Measurements from ENCODE around the gene LBX1. TPM values are rescaled to one million over a fixed set of nuclear protein-coding genes. Genes with fewer than 3 reads are reported as not detected.
A peak's percentile ranks its signal among the peaks of the same experiment; 100 is the strongest.
"Not testable (repeated sequence)": the region's sequence is repeated elsewhere in the genome, so short reads cannot be mapped to it uniquely, and the experiment has no call there.

Gene LBX1
- total RNA-seq, 1 experiment from 2014 or later, result not detected

- in situ Hi-C loops (cut with HindIII; ENCODE audit: low pct_unique_long_range_greater_than_20kb, low sequenced_read_pairs), result no loop called here
- no peak for DNase-seq (ENCODE audit: low read depth, low spot score)
Observed at GRCh38 chr10:101218351-101219138, 10.7 kb downstream of the LBX1 start.

- peak; percentile 40 for DNase-seq (ENCODE audit: low read depth, low spot score)
- in situ Hi-C loops (cut with HindIII; ENCODE audit: low pct_unique_long_range_greater_than_20kb, low sequenced_read_pairs), result no loop called here
Observed at GRCh38 chr10:101217450-101218281, 11.6 kb downstream of the LBX1 start.

GRCh38 chr10:101217044-101217425 is 12.2 kb downstream of the LBX1 start:
- in situ Hi-C loops (cut with HindIII; ENCODE audit: low pct_unique_long_range_greater_than_20kb, low sequenced_read_pairs), result no loop called here

GRCh38 chr10:101216207-101217043 is 12.8 kb downstream of the LBX1 start:
- in situ Hi-C loops (cut with HindIII; ENCODE audit: low pct_unique_long_range_greater_than_20kb, low sequenced_read_pairs), result no loop called here
- DNase-seq (ENCODE audit: low read depth, low spot score), result no peak

More at GRCh38 chr10:101217044-101217425, 12.2 kb downstream of the LBX1 start:
- DNase-seq (ENCODE audit: low read depth, low spot score), result no peak

GRCh38 chr10:101215397-101216206 is 13.7 kb downstream of the LBX1 start:
- no peak for DNase-seq (ENCODE audit: low read depth, low spot score)
- in situ Hi-C loops (cut with HindIII; ENCODE audit: low pct_unique_long_range_greater_than_20kb, low sequenced_read_pairs), result no loop called here

GRCh38 chr10:101214446-101215396 is 14.5 kb downstream of the LBX1 start:
- DNase-seq (ENCODE audit: low read depth, low spot score), result peak; percentile 63
- in situ Hi-C loops (cut with HindIII; ENCODE audit: low pct_unique_long_range_greater_than_20kb, low sequenced_read_pairs), result no loop called here

- in situ Hi-C loops (cut with HindIII; ENCODE audit: low pct_unique_long_range_greater_than_20kb, low sequenced_read_pairs), result no loop called here
- DNase-seq (ENCODE audit: low read depth, low spot score), result no peak
Observed at GRCh38 chr10:101208543-101208942, 20.7 kb downstream of the LBX1 start.

- no peak for DNase-seq (ENCODE audit: low read depth, low spot score)
- in situ Hi-C loops (cut with HindIII; ENCODE audit: low pct_unique_long_range_greater_than_20kb, low sequenced_read_pairs), result no loop called here
Observed at GRCh38 chr10:101207026-101207425, 22.2 kb downstream of the LBX1 start.

- in situ Hi-C loops (cut with HindIII; ENCODE audit: low pct_unique_long_range_greater_than_20kb, low sequenced_read_pairs); DNase-seq (ENCODE audit: low read depth, low spot score): not testable (repeated sequence)
Observed at GRCh38 chr10:101202667-101203066, 26.6 kb downstream of the LBX1 start.

GRCh38 chr10:101198326-101198977 is 30.8 kb downstream of the LBX1 start:
- DNase-seq (ENCODE audit: low read depth, low spot score); in situ Hi-C loops (cut with HindIII; ENCODE audit: low pct_unique_long_range_greater_than_20kb, low sequenced_read_pairs): not testable (repeated sequence)

- in situ Hi-C loops (cut with HindIII; ENCODE audit: low pct_unique_long_range_greater_than_20kb, low sequenced_read_pairs), result no loop called here
Observed at GRCh38 chr10:101195921-101196320, 33.3 kb downstream of the LBX1 start.

GRCh38 chr10:101189461-101190401 is 39.5 kb downstream of the LBX1 start:
- in situ Hi-C loops (cut with HindIII; ENCODE audit: low pct_unique_long_range_greater_than_20kb, low sequenced_read_pairs), result no loop called here
- DNase-seq (ENCODE audit: low read depth, low spot score), result no peak

More at GRCh38 chr10:101195921-101196320, 33.3 kb downstream of the LBX1 start:
- DNase-seq (ENCODE audit: low read depth, low spot score), result no peak

- in situ Hi-C loops (cut with HindIII; ENCODE audit: low pct_unique_long_range_greater_than_20kb, low sequenced_read_pairs), result no loop called here
- DNase-seq (ENCODE audit: low read depth, low spot score), result no peak
Observed at GRCh38 chr10:101188942-101189341, 40.3 kb downstream of the LBX1 start.

GRCh38 chr10:101183458-101184183 is 45.6 kb downstream of the LBX1 start:
- DNase-seq (ENCODE audit: low read depth, low spot score), result no peak
- in situ Hi-C loops (cut with HindIII; ENCODE audit: low pct_unique_long_range_greater_than_20kb, low sequenced_read_pairs), result no loop called here

All from SK-MEL-5 (cell line).